ENCODE data around the gene CYP27A1.

Gene CYP27A1

GRCh38 chr2:218813771-218814460, 32.0 kb downstream of the CYP27A1 start:
- no peak for DNase-seq (ENCODE audit: low read depth, low spot score)
- no peak for TF ChIP-seq CTCF (IDR thresholded peaks at IDR 0.05; ENCODE audit: low read depth, low read length)
- H3K4me3 ChIP-seq (ENCODE audit: low read depth, low read length) = no peak overlapping the region
- in situ Hi-C loops (cut with HindIII; ENCODE audit: low sequenced_read_pairs) = no loop called here

GRCh38 chr2:218814540-218815243, 32.7 kb downstream of the CYP27A1 start:
- no peak overlapping the region for H3K4me3 ChIP-seq (ENCODE audit: low read depth, low read length)
- no peak for TF ChIP-seq CTCF (IDR thresholded peaks at IDR 0.05; ENCODE audit: low read depth, low read length)
- no peak for DNase-seq (ENCODE audit: low read depth, low spot score)
- in situ Hi-C loops (cut with HindIII; ENCODE audit: low sequenced_read_pairs) = no loop called here

GRCh38 chr2:218815244-218815637, 33.3 kb downstream of the CYP27A1 start:
- DNase-seq (ENCODE audit: low read depth, low spot score) = no peak
- TF ChIP-seq CTCF (IDR thresholded peaks at IDR 0.05; ENCODE audit: low read depth, low read length) = no peak
- H3K4me3 ChIP-seq (ENCODE audit: low read depth, low read length) = no peak overlapping the region
- in situ Hi-C loops (cut with HindIII; ENCODE audit: low sequenced_read_pairs) = no loop called here

- no peak for DNase-seq (ENCODE audit: low read depth, low spot score)
- no peak overlapping the region for H3K4me3 ChIP-seq (ENCODE audit: low read depth, low read length)
- no peak for TF ChIP-seq CTCF (IDR thresholded peaks at IDR 0.05; ENCODE audit: low read depth, low read length)
- in situ Hi-C loops (cut with HindIII; ENCODE audit: low sequenced_read_pairs) = no loop called here
These were observed 33.7 kb downstream of the CYP27A1 start for GRCh38 chr2:218815649-218816048.

GRCh38 chr2:218816561-218817011, 34.6 kb downstream of the CYP27A1 start:
- in situ Hi-C loops (cut with HindIII; ENCODE audit: low sequenced_read_pairs) = no loop called here
- H3K4me3 ChIP-seq (ENCODE audit: low read depth, low read length) = no peak overlapping the region
- TF ChIP-seq CTCF (IDR thresholded peaks at IDR 0.05; ENCODE audit: low read depth, low read length) = no peak
- no peak for DNase-seq (ENCODE audit: low read depth, low spot score)

- in situ Hi-C loops (cut with HindIII; ENCODE audit: low sequenced_read_pairs) = no loop called here
These were observed 37.1 kb downstream of the CYP27A1 start for GRCh38 chr2:218819093-218819492.

More at GRCh38 chr2:218819093-218819492, 37.1 kb downstream of the CYP27A1 start:
- no peak for TF ChIP-seq CTCF (IDR thresholded peaks at IDR 0.05; ENCODE audit: low read depth, low read length)
- H3K4me3 ChIP-seq (ENCODE audit: low read depth, low read length) = no peak overlapping the region
- DNase-seq (ENCODE audit: low read depth, low spot score) = no peak

Measured in astrocyte of the spinal cord (primary cell).